GM21529 (cell line): ENCODE results near the gene S100A12.

ENCODE experiments used
- ATAC-seq: cut with Tn5 transposase; IDR thresholded peaks from one replicate; pipeline ENCODE4 v1.9.1; 2021; ENCODE audit not compliant: unreplicated experiment

S100A12 gene

GRCh38 chr1:153368495-153368894 is 6.9 kb downstream of the S100A12 start:
- no peak for ATAC-seq

- no peak for ATAC-seq
Observed at GRCh38 chr1:153367090-153367489, 8.3 kb downstream of the S100A12 start.

- no peak for ATAC-seq
Observed at GRCh38 chr1:153366261-153366660, 9.2 kb downstream of the S100A12 start.

GRCh38 chr1:153365696-153366095 is 9.7 kb downstream of the S100A12 start:
- no peak for ATAC-seq

GRCh38 chr1:153364766-153365666 is 10.4 kb downstream of the S100A12 start:
- no peak for ATAC-seq

GRCh38 chr1:153364156-153364555 is 11.3 kb downstream of the S100A12 start:
- ATAC-seq: no peak

- no peak for ATAC-seq
Observed at GRCh38 chr1:153363641-153364040, 11.8 kb downstream of the S100A12 start.

GRCh38 chr1:153362187-153362775 is 13.1 kb downstream of the S100A12 start:
- ATAC-seq: no peak

GRCh38 chr1:153361480-153362109 is 13.8 kb downstream of the S100A12 start:
- ATAC-seq: no peak

GRCh38 chr1:153360592-153361479 is 14.6 kb downstream of the S100A12 start:
- ATAC-seq: no peak

GRCh38 chr1:153360190-153360589 is 15.2 kb downstream of the S100A12 start:
- no peak for ATAC-seq

- no peak for ATAC-seq
Observed at GRCh38 chr1:153359241-153359640, 16.2 kb downstream of the S100A12 start.

GRCh38 chr1:153358691-153358975 is 16.8 kb downstream of the S100A12 start:
- ATAC-seq: no peak

GRCh38 chr1:153357853-153358690 is 17.3 kb downstream of the S100A12 start, which contains the start of gene S100A9:
Gene S100A9, plus strand, starts transcription at chr1:153357854. Its CDS starts 430 bp downstream, at chr1:153358284.
- no peak for ATAC-seq

- ATAC-seq: no peak
Observed at GRCh38 chr1:153357076-153357852, 18.2 kb downstream of the S100A12 start.

GRCh38 chr1:153356392-153357075 is 18.9 kb downstream of the S100A12 start:
- no peak for ATAC-seq

- no peak for ATAC-seq
Observed at GRCh38 chr1:153355445-153356071, 19.9 kb downstream of the S100A12 start.

- ATAC-seq: no peak
Observed at GRCh38 chr1:153354515-153355193, 20.8 kb downstream of the S100A12 start.
